ENCODE data around the gene KRTAP9-1. TPM values are rescaled to one million over a fixed set of nuclear protein-coding genes. Genes with fewer than 3 reads are reported as not detected.
"Not testable (repeated sequence)": the region's sequence is repeated elsewhere in the genome, so short reads cannot be mapped to it uniquely, and the experiment has no call there.

KRTAP9-1 gene
- total RNA-seq, 1 donor from 2014 or later, result not detected

- DNase-seq (ENCODE audit: low spot score) (no peak), ATAC-seq (no peak)
These were observed 10.7 kb upstream of the KRTAP9-1 start for GRCh38 chr17:41178843-41179616.

- no peak for ATAC-seq
- no peak for DNase-seq (ENCODE audit: low spot score)
These were observed 5.2 kb upstream of the KRTAP9-1 start, which contains the start of gene KRTAP4-1 for GRCh38 chr17:41184480-41184961. TSS of gene KRTAP4-1 (minus strand) at chr17:41184911. CDS start at chr17:41184854, 57 bp downstream.

GRCh38 chr17:41185001-41185400 lies 4.7 kb upstream of the KRTAP9-1 start:
- DNase-seq (ENCODE audit: low spot score), result no peak
- no peak for ATAC-seq

GRCh38 chr17:41186872-41187271 lies 2.8 kb upstream of the KRTAP9-1 start:
- no peak for ATAC-seq
- no peak for DNase-seq (ENCODE audit: low spot score)

- ATAC-seq, result no peak
These were observed 641 bp downstream of the KRTAP9-1 start for GRCh38 chr17:41190328-41190727.

GRCh38 chr17:41196068-41196467 lies 6.4 kb downstream of the KRTAP9-1 start:
- DNase-seq (ENCODE audit: low spot score) (no peak), ATAC-seq (no peak)

More at GRCh38 chr17:41190328-41190727, 641 bp downstream of the KRTAP9-1 start:
- DNase-seq (ENCODE audit: low spot score), result no peak

GRCh38 chr17:41199421-41200078 lies 9.9 kb downstream of the KRTAP9-1 start:
- DNase-seq (ENCODE audit: low spot score), result no peak
- ATAC-seq, result no peak

- DNase-seq (ENCODE audit: low spot score), result no peak
- no peak for ATAC-seq
These were observed 22.3 kb downstream of the KRTAP9-1 start for GRCh38 chr17:41211845-41212466.

- DNase-seq (ENCODE audit: low spot score) (no peak), ATAC-seq (no peak)
These were observed 23.0 kb downstream of the KRTAP9-1 start for GRCh38 chr17:41212524-41213169.

- no peak for ATAC-seq
- DNase-seq (ENCODE audit: low spot score), result no peak
These were observed 26.0 kb downstream of the KRTAP9-1 start for GRCh38 chr17:41215681-41216080.

GRCh38 chr17:41223821-41224220 lies 34.1 kb downstream of the KRTAP9-1 start:
- ATAC-seq, result no peak

GRCh38 chr17:41226051-41226450 lies 36.4 kb downstream of the KRTAP9-1 start:
- DNase-seq (ENCODE audit: low spot score) (no peak), ATAC-seq (no peak)

More at GRCh38 chr17:41223821-41224220, 34.1 kb downstream of the KRTAP9-1 start:
- no peak for DNase-seq (ENCODE audit: low spot score)

GRCh38 chr17:41226598-41227095 lies 37.0 kb downstream of the KRTAP9-1 start, which contains the start of gene KRTAP9-2:
TSS of gene KRTAP9-2 (plus strand) at chr17:41226648. CDS start at chr17:41226655, 7 bp downstream.
- not testable (repeated sequence) for DNase-seq (ENCODE audit: low spot score); ATAC-seq

GRCh38 chr17:41230094-41230493 lies 40.4 kb downstream of the KRTAP9-1 start:
- no peak for ATAC-seq

GRCh38 chr17:41231731-41232130 lies 42.0 kb downstream of the KRTAP9-1 start:
- DNase-seq (ENCODE audit: low spot score) (no peak), ATAC-seq (no peak)

More at GRCh38 chr17:41230094-41230493, 40.4 kb downstream of the KRTAP9-1 start:
- no peak for DNase-seq (ENCODE audit: low spot score)

- ATAC-seq, result not testable (repeated sequence)
These were observed 42.9 kb downstream of the KRTAP9-1 start, which contains the start of gene KRTAP9-3 for GRCh38 chr17:41232399-41233105. TSS of gene KRTAP9-3 (plus strand) at chr17:41232449. CDS start at chr17:41232502, 53 bp downstream.

GRCh38 chr17:41237116-41237515 lies 47.4 kb downstream of the KRTAP9-1 start:
- not testable (repeated sequence) for ATAC-seq; DNase-seq (ENCODE audit: low spot score)

More at GRCh38 chr17:41232399-41233105, 42.9 kb downstream of the KRTAP9-1 start, which contains the start of gene KRTAP9-3:
- not testable (repeated sequence) for DNase-seq (ENCODE audit: low spot score)

GRCh38 chr17:41237949-41238437 lies 48.3 kb downstream of the KRTAP9-1 start, which contains the start of gene KRTAP9-8:
TSS of gene KRTAP9-8 (plus strand) at chr17:41237999. CDS start at chr17:41238052, 53 bp downstream.
- not testable (repeated sequence) for ATAC-seq; DNase-seq (ENCODE audit: low spot score)

All from left lobe of liver (tissue), 2 donors.